Spinal cord (tissue), 10 donors: ENCODE measurements around the gene RRAS2. TPM values are rescaled to one million over a fixed set of nuclear protein-coding genes. Genes with fewer than 3 reads are reported as not detected.
"Not testable (repeated sequence)": the region's sequence is repeated elsewhere in the genome, so short reads cannot be mapped to it uniquely, and the experiment has no call there.

ENCODE experiments used
- DNase-seq, 6 donors: peaks; one replicate each; pipeline versions ENCODE4 v3.0.0 to v3.0.0-alpha.2; 2013 to 2015; ENCODE audit warnings: low spot score in 6 of 6, low read depth in 4 of 6
- H3K27ac ChIP-seq: one replicate; pipeline ENCODE4 v1.5.1; 2013; ENCODE audit warnings: low read depth, low read length, control low read depth
- H3K27me3 ChIP-seq: one replicate; pipeline ENCODE4 v1.6.1; 2013; ENCODE audit warnings: low read length; ENCODE audit not compliant: control insufficient read depth, insufficient read depth
- H3K36me3 ChIP-seq: one replicate; pipeline ENCODE4 v1.6.1; 2013; ENCODE audit warnings: low read length; ENCODE audit not compliant: control insufficient read depth, insufficient read depth
- H3K4me1 ChIP-seq: one replicate; pipeline ENCODE4 v1.6.1; 2013; ENCODE audit warnings: low read length; ENCODE audit not compliant: control insufficient read depth, insufficient read depth
- H3K4me3 ChIP-seq: one replicate; pipeline ENCODE4 v1.5.1; 2013; ENCODE audit warnings: low read depth, low read length, control low read depth
- H3K9me3 ChIP-seq: one replicate; pipeline ENCODE4 v1.6.1; 2013; ENCODE audit warnings: low read length; ENCODE audit not compliant: control insufficient read depth, insufficient read depth
- WGBS: methylation state at CpG from one replicate; pipeline ENCODE4 v1.1.5; 2013; ENCODE audit warnings: missing lambda C conversion rate; ENCODE audit not compliant: insufficient coverage; 5-methylcytosine and 5-hydroxymethylcytosine counted together
- long read RNA-seq, 4 donors: transcript quantifications; one replicate each; lab custom pipeline, GENCODE V29; 2026
- polyA plus RNA-seq, 2 donors: library from polyadenylated mRNA; unstranded; fragments of 120-200 nt; gene quantifications; one replicate each; pipeline ENCODE4 v1.2.1, GENCODE V29; 2013; ENCODE audit not compliant: insufficient read length in 2 of 2
- total RNA-seq, 2 donors: library from RNA; depleted of rRNA in 1 of 2; stranded (reverse); fragments of 120-200 nt in 1 of 2; fragments of >200 nt in 1 of 2; gene quantifications; one replicate each; pipeline versions ENCODE4 v1.2.3 to v1.2.4, GENCODE V29; 2013 to 2014
- donor health status: healthy.

Gene RRAS2
- total RNA-seq, result 10 to 100 TPM; 51.1 to 56.2 TPM
- polyA plus RNA-seq, result 10 to 100 TPM; 44.0 to 55.4 TPM
- long read RNA-seq, donor 1, transcript RRAS2-201 (6 exons, 1,516 nt), result major isoform, 7 of 9 reads
- long read RNA-seq, donor 1, partial matches to known transcripts, result 0 of 9 reads
- long read RNA-seq, donor 1, other reads (novel, unspliced or antisense), result 0 of 9 reads
- long read RNA-seq, donor 2, transcript RRAS2-201 (6 exons, 1,516 nt), result major isoform, 6 of 6 reads
- long read RNA-seq, donor 2, partial matches to known transcripts, result 0 of 6 reads
- long read RNA-seq, donor 2, other reads (novel, unspliced or antisense), result 0 of 6 reads
- long read RNA-seq, donor 3, partial matches to known transcripts, result 0 of 2 reads
- long read RNA-seq, donor 3, other reads (novel, unspliced or antisense), result 0 of 2 reads
- long read RNA-seq, donor 4, transcript RRAS2-201 (6 exons, 1,516 nt), result major isoform, 16 of 17 reads
- long read RNA-seq, donor 4, partial matches to known transcripts, result 0 of 17 reads
- long read RNA-seq, donor 4, other reads (novel, unspliced or antisense), result 0 of 17 reads

DNA sequence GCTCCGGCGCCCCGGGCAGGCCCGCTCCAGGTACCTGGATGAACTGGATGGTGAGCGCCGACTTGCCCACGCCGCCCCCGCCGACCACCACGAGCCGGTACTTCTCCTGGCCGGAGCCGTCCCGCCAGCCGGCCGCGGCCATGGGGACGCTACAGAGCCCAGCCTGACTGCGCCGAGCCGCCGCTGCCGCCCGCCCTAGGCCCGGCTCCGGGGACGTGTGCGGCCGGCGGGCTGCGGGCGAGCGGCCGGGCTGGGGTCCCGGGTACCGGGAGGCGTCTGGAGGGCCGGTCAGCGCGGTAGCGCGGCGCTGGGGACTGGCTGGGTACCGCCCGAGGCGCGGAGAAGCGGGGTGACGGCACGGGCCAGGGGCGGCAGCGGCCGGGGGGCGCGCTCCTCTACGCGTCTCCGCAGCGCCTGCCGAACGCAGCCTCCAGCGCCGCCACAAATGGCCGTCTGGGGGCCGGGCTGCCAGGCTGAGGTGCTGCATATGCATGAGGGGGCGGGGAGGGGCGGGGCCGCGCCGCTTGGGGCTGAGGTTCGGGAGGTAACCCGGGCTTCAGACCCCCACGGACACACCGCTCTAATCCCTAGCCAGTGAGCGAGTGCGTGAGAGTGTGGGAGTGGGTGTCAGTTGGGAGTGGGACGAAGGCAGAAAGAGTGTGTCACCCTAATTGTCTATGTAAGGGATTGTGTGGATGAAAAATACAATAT, at the start of gene RRAS2:
Gene RRAS2, minus strand, starts transcription at position 455 of the 711 bp plus-strand sequence. Its CDS starts 313 bp downstream, at position 142.
- no peaks in the 10 kb centered on the region for H3K27me3 ChIP-seq
- peak in 3 of 6 donors; percentile 52 to 93 (median 91) for DNase-seq
- H3K27ac ChIP-seq, result no peak within 1 kb of the TSS
- WGBS, result under 1% methylated on average over 75 of the region's 78 CpGs
- no peaks in the 10 kb centered on the region for H3K36me3 ChIP-seq
- no peaks in the 10 kb centered on the region for H3K9me3 ChIP-seq
- H3K4me3 ChIP-seq, result peak within 1 kb of the TSS; percentile 53
- peaks cover 3% of the 10 kb centered on the region for H3K4me1 ChIP-seq

DNA sequence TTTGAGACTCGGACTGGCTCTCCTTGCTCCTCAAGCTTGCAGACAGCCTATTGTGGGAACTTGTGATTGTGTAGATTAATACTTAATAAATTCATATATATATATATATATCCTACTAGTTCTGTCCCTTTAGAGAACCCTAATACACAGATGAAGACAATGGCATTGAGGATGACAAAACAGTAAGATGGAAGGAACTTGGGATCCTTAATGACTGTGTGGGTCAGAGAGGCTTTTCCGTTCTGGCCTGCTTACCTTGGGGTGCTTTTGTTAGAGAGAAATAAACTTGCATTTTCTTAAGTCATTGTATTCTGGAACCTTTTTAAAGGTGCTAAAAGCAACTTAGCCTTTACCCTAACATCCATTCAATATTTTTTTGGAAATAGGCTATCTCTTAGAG, 49.6 kb upstream of the RRAS2 start:
- no peaks in the 10 kb centered on the region for H3K9me3 ChIP-seq
- no peak overlapping the region for H3K4me3 ChIP-seq
- H3K27me3 ChIP-seq, result no peaks in the 10 kb centered on the region
- no peaks in the 10 kb centered on the region for H3K36me3 ChIP-seq
- no peak for DNase-seq
- no CpG with 5 or more reads among the region's 2 CpGs for WGBS
- no peak overlapping the region for H3K27ac ChIP-seq
- H3K4me1 ChIP-seq, result no peaks in the 10 kb centered on the region

DNA sequence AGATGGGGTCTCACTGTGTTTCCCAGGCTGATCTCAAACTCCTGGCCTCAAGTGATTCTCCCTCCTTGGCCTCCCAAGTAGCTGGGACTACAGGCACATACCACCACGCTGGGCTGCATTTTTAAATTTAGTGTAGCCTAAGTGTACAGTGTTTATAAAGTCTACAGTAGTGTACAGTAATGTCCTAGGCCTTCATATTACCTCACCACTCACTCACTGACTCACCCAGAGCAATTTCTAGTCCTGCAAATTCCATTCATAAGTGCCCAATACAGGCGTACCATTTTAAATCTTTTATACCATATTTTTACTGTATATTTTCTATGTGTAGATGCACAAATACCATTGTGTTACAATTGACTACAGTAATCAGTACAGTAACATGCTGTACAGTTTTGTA, 47.1 kb upstream of the RRAS2 start:
- H3K27ac ChIP-seq, H3K9me3 ChIP-seq, DNase-seq, H3K36me3 ChIP-seq, H3K4me1 ChIP-seq, H3K27me3 ChIP-seq, H3K4me3 ChIP-seq: not testable (repeated sequence)
- whole genome bisulfite sequencing, result no CpG with 5 or more reads among the region's 2 CpGs

DNA sequence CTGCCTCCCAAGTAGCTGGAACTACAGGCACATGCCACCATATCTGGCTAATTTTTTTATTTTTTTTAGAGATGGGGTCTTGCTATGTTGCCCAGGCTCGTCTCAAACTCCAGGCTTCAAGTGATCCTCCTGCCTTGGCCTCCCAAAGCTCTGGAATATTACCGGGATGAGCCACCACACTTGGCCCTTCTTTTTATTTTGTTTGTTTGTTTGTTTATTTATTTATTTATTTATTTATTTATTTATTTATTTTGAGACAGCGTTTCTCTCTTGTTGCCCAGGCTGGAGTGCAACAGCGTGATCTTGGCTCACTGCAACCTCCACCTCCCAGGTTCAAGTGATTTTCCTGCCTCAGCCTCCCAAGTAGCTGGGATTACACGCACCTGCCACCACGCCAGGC, 44.5 kb upstream of the RRAS2 start:
- H3K36me3 ChIP-seq, H3K4me3 ChIP-seq, H3K9me3 ChIP-seq, H3K4me1 ChIP-seq, H3K27ac ChIP-seq, H3K27me3 ChIP-seq, DNase-seq: not testable (repeated sequence)
- no CpG with 5 or more reads among the region's 6 CpGs for WGBS

DNA sequence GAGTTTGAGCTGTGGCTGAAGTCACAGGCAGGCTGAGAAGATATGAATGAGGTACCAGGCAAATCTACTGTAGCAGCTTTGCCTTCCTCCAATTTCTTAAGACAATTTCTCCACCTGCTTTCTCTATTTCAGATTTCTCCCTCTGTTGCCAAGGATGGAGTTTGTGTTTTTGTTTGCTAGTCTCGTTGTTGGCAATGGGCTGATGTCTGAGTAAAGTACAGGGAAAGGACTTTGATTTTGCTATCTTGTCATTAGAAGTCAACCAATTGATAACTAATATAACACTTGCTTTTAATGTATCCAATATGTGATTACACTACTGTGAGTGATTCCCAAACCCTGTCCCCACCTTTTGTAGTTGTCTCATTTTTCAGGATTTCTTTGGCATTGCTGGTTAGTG, 40.1 kb upstream of the RRAS2 start:
- no CpG with 5 or more reads among the region's 1 CpG for WGBS
- H3K9me3 ChIP-seq, result no peaks in the 10 kb centered on the region

DNA sequence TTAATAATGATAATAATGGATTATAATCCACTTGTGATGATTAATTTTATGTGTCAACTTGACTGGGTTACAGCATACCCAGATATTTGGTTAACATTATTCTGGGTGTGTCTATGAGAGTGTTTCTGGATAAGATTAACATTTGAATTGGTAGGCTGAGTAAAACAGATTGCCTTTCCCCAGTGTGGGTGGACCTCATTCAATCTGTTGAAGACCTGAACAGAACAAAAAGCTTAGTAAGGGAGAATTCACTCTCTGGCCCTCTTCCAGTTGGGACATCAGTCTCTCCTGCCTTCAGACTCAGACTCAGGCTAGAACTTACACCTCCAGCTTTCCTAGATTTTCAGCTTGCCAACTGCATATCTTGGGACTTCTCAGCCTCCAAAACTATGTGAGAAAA, 37.3 kb upstream of the RRAS2 start:
- Histone ChIP-seq H3K4me1 (no peaks in the 10 kb centered on the region), H3K36me3 (no peaks in the 10 kb centered on the region), H3K27ac (no peak overlapping the region), H3K4me3 (no peak overlapping the region), H3K27me3 (no peaks in the 10 kb centered on the region), H3K9me3 (no peaks in the 10 kb centered on the region)
- DNase-seq, result peak in 1 of 6 donors; percentile 52

More for the DNA sequence above, 40.1 kb upstream of the RRAS2 start:
- H3K36me3 ChIP-seq, result no peaks in the 10 kb centered on the region
- DNase-seq, result no peak
- H3K27me3 ChIP-seq, result no peaks in the 10 kb centered on the region
- H3K27ac ChIP-seq, result no peak overlapping the region
- H3K4me1 ChIP-seq, result no peaks in the 10 kb centered on the region
- H3K4me3 ChIP-seq, result no peak overlapping the region

DNA sequence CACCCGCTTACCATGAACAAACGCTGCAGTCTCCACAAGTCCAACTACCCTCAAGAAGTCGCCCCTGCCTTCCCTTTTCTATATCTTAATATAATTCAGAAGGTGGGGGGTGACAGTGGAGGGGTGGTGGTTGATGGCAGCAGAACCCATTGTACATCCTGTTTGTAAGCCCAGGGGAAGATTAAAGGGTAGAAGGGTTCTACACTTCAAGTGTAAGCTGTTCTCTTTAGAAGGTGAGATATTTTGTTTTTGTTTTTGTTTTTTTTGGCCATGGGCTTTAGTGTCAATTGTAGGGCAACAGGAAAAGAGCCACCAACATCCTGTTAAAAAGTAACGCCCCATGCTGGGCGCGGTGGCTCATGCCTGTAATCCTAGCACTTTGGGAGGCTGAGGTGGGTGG, 34.9 kb upstream of the RRAS2 start:
- Histone ChIP-seq H3K9me3 (no peaks in the 10 kb centered on the region), H3K4me1 (no peaks in the 10 kb centered on the region), H3K27ac (no peak overlapping the region), H3K27me3 (no peaks in the 10 kb centered on the region), H3K4me3 (no peak overlapping the region), H3K36me3 (no peaks in the 10 kb centered on the region)
- no CpG with 5 or more reads among the region's 6 CpGs for WGBS
- DNase-seq, result no peak

DNA sequence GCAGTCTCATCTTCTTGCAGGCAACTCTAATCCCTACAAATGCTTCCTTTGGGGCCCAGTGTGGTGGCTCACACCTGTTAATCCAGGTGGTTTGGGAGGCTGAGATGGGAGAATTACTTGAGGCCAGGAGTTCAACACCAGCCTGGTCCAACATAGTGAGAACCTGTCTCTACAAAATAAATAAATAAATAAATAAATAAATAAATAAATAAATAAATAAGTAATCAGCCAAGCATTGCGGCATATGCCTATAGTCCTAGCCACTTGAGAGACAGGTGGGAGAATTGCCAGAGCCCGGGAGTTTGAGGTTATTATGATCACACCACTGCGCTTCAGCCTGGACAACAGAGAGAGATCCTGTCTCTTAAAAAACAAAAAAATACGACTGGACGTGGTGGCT, 34.1 kb upstream of the RRAS2 start:
- WGBS, result 97% methylated on average over 5 of the region's 5 CpGs
- Histone ChIP-seq H3K27ac (no peak overlapping the region), H3K9me3 (no peaks in the 10 kb centered on the region), H3K27me3 (no peaks in the 10 kb centered on the region), H3K4me3 (no peak overlapping the region), H3K36me3 (no peaks in the 10 kb centered on the region), H3K4me1 (no peaks in the 10 kb centered on the region)
- no peak for DNase-seq

DNA sequence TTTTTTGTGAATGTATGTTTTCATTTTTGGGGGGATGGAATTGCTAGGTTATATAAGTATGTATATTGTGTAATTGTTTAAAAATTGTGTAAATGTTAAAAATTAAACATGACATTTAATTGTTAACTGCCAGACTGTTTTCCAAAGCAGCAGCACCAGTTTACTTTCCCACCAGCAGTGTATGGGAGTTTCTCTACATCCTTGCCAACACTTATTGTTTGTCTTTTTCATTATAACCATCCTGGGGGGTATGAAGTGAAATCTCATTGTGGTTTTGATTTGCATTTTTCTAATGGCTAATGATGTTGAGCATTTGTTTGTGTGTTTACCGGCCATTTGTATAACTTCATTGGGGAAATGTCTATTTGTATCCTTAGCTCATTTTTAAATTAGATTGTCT, 31.7 kb upstream of the RRAS2 start:
- no peaks in the 10 kb centered on the region for H3K36me3 ChIP-seq
- no peak overlapping the region for H3K4me3 ChIP-seq
- H3K9me3 ChIP-seq, result no peaks in the 10 kb centered on the region
- no peaks in the 10 kb centered on the region for H3K27me3 ChIP-seq
- H3K4me1 ChIP-seq, result peaks cover 8% of the 10 kb centered on the region
- no peak for DNase-seq
- H3K27ac ChIP-seq, result no peak overlapping the region
- no CpG with 5 or more reads among the region's 1 CpG for WGBS
